SK-N-SH (cell line): ENCODE results near the gene RASEF.
"Not testable (repeated sequence)": the region's sequence is repeated elsewhere in the genome, so short reads cannot be mapped to it uniquely, and the experiment has no call there.

ENCODE experiments used
- EZH2phosphoT487 ChIP-seq: fragments of 200-600 bp; sonication (generic); IDR thresholded peaks from 2 replicates; pipeline ENCODE4 v1.6.1; 2017; ENCODE audit warnings: low read depth, mixed run types, mild to moderate bottlenecking, antibody characterized with exemption, moderate library complexity, borderline replicate concordance
- POLR2AphosphoS5 ChIP-seq: IDR thresholded peaks from 2 replicates; pipeline ENCODE4 v1.6.1; 2012; ENCODE audit warnings: low read depth, low read length
- RAD21 ChIP-seq: IDR thresholded peaks from 2 replicates; pipeline ENCODE4 v1.6.1; 2012; ENCODE audit warnings: mild to moderate bottlenecking, low read length
- RCOR1 ChIP-seq: fragments of 150-350 bp; IDR thresholded peaks from 2 replicates; pipeline ENCODE4 v1.6.1; 2017; ENCODE audit warnings: antibody characterized with exemption, low read length
- SMC3 ChIP-seq: IDR thresholded peaks from 2 replicates; pipeline ENCODE4 v1.6.1; 2012; ENCODE audit warnings: low read depth, low read length, improper control_type of control experiment
- YY1 ChIP-seq: IDR thresholded peaks from 2 replicates; pipeline ENCODE4 v1.4.0; 2012; ENCODE audit warnings: low read depth, mild to moderate bottlenecking
- ZBTB33 ChIP-seq: IDR thresholded peaks from 2 replicates; pipeline ENCODE4 v1.4.0; 2012; ENCODE audit warnings: low read depth, borderline replicate concordance

DNA sequence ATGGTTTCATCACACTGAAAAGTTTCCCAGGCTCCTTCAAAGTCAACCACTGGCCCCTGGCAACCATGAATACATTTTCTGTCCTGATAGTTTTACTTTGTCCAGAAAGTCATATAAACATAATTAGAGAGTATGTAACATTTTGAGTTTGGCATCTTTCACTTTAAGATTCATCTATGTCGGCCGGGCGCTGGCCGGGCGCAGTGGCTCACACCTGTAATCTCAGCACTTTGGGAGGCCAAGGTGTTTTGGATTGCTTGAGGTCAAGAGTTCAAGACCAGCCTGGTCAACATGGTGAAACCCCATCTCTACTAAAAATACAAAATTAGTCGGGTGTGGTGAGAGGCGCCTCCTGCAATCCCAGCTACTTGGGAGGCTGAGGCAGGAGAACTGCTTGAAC is 126.4 kb downstream of the RASEF start:
- not testable (repeated sequence) for TF ChIP-seq SMC3, ZBTB33, RCOR1, YY1, EZH2phosphoT487, RAD21, POLR2AphosphoS5
